Esophagus squamous epithelium (tissue), 4 donors: ENCODE results near the gene RNF141.

ENCODE experiments used
- POLR2A ChIP-seq, 4 donors: fragments of 450-650 bp; IDR thresholded peaks; one replicate each; pipeline ENCODE4 v1.6.1; 2017; ENCODE audit warnings: antibody characterized with exemption in 4 of 4, mild to moderate bottlenecking in 4 of 4, moderate library complexity in 3 of 4
- TF ChIP-seq, protein P1 (sequence below), 6 experiments: fragments of 450-650 bp in 4 of 6; fragments of 200-600 bp in 2 of 6; sonication (generic) in 2 of 6; IDR thresholded peaks; one replicate each; pipeline ENCODE4 v1.5.1; 2016 to 2019; ENCODE audit warnings: antibody characterized with exemption in 6 of 6, mild to moderate bottlenecking in 4 of 6, moderate library complexity in 4 of 6

DNA sequence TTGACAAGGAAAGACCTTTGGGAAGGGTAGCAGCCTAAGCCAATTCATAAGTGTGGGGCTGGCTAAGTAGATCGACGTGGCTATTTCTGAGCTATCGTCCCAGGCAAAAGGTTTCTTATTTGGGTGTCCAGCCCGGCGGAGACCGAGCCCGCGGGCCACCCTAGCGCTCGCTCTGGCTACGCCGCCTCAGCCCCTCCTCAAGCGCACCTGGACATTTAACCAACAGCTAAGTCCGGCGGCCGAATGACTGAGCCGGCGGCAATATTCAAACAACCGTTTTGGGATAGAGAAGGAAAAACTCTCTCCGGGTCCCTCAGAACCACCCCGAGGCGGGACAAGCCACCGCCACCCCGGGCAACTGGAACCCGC, 457 bp downstream of the RNF141 start:
- TF ChIP-seq, protein P1, sequence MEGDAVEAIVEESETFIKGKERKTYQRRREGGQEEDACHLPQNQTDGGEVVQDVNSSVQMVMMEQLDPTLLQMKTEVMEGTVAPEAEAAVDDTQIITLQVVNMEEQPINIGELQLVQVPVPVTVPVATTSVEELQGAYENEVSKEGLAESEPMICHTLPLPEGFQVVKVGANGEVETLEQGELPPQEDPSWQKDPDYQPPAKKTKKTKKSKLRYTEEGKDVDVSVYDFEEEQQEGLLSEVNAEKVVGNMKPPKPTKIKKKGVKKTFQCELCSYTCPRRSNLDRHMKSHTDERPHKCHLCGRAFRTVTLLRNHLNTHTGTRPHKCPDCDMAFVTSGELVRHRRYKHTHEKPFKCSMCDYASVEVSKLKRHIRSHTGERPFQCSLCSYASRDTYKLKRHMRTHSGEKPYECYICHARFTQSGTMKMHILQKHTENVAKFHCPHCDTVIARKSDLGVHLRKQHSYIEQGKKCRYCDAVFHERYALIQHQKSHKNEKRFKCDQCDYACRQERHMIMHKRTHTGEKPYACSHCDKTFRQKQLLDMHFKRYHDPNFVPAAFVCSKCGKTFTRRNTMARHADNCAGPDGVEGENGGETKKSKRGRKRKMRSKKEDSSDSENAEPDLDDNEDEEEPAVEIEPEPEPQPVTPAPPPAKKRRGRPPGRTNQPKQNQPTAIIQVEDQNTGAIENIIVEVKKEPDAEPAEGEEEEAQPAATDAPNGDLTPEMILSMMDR (IDR thresholded peaks at IDR 0.05) = no peak
- TF ChIP-seq POLR2A (IDR thresholded peaks at IDR 0.05) = no peak
